Uterus (tissue), 2 donors: ENCODE data around the gene PIM2.

Experiments used
- CTCF ChIP-seq, 4 experiments: fragments of 200-600 bp in 2 of 4; fragments of 450-650 bp in 2 of 4; sonication (generic) in 2 of 4; IDR thresholded peaks; one replicate each; pipeline ENCODE4 v1.5.1; 2016 to 2019; ENCODE audit warnings: antibody characterized with exemption in 4 of 4, mild to moderate bottlenecking in 2 of 4, moderate library complexity in 1 of 4
- POLR2A ChIP-seq, 2 donors: fragments of 450-650 bp; IDR thresholded peaks; one replicate each; pipeline ENCODE4 v1.6.1; 2016; ENCODE audit warnings: antibody characterized with exemption in 2 of 2, mild to moderate bottlenecking in 1 of 2, moderate library complexity in 1 of 2

DNA sequence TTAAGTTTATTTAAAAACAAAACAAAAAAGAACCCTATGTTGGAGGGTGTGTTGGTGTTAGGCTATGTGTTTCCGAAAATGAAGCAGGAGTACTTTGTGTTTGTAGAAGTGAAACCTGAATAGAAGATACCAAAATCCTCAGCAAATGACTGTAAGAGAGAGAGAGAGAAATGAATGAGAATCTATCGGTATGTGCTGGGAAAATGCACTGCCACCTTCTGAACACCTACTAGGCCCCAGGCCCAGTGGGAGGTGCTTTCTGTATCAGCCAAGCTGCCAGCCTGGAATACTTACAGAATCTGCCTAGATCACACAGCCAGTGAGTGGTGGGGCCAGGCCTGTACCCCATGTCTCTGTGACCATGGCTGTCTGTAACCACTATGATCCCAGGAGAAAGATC is 14.9 kb upstream of the PIM2 start:
- TF ChIP-seq CTCF (IDR thresholded peaks at IDR 0.05) (no peak), POLR2A (IDR thresholded peaks at IDR 0.05) (no peak)
